NCI-H2196 (cell line): ENCODE measurements around the gene KRT85.

Source experiments
- DNase-seq: peaks from one replicate; lab custom pipeline; 2025; ENCODE audit not compliant: unreplicated experiment; lab: John Stamatoyannopoulos, UW

The KRT85 gene

DNA sequence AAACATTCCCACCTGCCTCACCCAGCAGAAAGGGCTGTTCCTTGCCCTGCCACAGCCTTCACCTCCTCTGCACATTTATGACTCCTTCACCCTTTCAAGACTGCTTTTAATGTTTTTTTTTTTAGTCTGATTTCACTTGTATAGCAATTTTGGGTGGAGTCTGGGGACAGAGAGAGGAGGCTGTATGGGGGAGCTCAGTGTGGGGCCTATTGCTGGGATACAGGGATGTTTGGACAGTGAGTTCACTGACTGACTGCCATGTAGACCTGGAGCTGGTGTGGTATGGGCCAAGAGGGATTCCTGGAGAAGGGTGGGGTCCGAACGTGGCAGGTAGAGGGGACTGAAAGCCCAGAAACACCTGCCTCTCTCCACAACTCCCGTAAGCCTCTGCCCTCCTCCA is 1.9 kb upstream of the KRT85 start:
- DNase-seq, result no peak

DNA sequence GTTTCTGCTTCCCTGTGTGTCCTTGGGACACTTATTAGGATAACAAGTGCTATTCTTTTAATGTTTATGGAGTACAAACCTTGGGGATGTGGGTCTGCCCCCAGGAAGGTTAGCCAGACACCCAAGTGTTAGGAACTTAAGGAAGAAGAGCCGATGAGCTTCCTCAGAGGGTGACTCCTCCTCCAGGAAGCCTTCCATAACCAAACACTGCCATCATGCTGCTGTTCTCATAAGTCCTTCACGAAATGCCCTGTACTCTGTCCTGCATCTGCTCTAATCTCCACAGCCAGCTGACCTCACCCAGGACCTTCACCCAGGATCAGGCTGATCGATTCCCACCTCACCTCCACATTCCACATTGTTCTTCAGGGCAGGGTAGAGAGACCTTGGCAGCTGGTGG is 1.2 kb upstream of the KRT85 start:
- no peak for DNase-seq

DNA sequence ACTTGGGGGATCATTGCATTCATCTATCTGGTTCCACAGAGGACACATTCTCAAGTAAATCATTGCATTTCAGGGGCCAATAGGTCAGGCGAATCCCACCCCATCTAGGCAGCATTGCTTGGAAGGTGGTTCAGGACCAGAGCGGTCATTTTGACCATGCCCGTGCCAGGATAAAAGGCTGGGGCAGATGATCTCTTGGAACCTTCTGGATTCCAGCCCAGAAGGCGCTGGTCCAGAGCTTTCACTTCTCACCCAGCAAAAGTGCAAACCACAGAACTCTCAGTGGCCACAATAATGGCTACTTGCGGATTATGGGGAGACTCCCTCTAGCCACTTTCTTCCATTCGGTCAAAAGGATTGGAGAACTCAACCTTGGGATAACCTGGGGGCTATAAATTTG is 595 bp upstream of the KRT85 start:
- DNase-seq, result no peak

DNA sequence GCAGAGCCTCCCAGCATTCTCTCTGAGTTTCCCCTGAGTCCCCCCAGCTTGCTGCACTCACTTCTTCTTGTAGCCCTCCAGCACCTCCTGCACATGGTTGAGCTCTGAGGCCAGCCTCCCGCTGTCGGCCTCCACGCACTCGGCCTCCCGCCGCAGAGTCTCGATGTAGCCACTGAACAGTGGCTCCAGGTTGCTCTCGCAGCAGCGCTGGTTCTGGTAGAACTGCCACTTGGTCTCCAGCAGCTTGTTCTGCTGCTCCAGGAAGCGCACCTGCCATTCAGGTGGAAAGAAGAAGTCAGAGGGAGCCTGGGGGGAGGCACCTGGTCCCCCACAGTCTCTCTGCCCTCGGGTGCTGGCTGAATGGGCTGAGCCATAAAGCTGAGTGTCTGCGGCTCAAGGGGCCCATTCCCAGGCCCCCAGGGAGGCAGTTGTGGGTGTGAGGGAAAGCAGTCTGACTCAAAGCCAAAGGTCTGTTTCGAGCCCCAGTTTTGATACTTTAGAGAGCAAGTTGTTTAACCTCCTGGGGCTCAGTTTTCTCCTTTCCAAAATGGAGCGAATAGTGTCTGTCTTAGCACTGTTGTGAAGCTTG is 2.3 kb downstream of the KRT85 start:
- no peak for DNase-seq

DNA sequence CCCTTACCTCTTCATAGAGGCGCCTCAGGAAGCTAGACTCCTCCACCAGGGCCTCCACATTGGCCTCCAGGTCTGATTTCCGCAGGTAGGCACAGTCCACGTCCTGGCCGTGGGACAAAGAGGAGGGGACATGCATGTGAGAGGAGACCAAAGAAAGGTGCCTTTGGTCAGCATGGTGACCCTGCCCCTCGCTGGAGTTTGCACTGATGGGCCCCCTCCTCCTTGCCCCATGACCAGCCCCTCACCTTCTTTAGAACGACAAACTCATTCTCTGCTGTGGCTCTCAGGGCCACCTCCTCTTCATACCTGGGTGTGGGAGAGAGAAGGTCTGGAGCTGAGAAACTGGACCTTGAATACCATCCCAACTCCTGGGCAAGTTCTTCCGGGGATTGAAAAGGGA is 3.2 kb downstream of the KRT85 start:
- no peak for DNase-seq

DNA sequence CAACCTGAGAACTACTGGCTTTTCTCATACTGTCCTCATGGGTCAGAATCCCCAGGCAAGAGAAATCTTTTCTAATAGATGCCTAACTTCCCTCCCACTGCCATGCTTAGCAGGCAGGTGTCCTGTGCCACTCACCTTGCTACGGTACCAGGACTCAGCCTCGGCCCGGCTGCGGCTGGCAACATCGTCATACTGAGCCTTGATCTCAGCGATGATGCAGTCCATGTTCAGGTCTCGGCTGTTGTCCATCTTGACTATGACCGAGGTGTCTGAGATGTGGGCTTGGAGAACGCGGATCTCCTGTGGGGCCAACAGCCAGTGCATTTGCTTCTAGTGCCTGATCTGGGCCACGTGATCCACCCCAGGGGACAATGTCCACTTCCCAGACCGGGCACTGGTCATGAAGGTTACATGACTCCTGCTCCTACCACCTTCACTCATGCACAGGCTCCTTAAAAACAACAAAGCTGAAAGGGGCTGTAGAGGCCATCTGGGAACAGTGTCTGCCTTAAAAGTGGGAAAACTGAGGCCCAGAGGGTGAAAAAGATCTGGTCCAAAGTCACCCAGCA is 4.1 kb downstream of the KRT85 start:
- DNase-seq, result no peak

DNA sequence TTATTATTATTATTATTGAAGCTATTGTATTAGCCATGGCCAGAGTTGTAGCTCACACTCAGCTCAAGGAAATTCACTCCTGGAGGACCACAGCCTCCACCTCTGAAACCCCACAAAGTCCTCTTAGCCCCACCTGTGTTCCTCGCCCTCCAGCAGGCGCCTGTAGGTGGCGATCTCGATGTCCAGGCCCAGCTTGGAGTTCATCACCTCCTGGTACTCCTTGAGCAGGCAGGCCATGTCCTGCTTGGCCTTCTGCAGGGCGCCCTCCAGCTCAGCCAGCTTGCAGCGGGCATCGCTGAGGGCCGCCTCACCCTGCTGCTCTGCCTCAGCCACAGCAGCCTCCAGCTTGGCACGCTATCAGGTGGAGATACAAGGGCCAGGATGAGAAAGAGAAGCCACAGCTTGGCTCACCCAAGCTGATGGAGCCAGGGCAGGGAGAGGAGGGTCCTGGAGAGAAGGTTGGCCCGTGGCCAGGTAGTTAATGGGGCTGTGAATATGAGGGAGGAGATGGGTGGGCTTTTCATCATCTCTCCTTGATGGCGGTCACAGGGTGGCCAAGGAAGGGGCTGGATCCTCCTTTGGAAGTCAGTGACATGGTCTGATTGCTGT is 5.1 kb downstream of the KRT85 start:
- DNase-seq, result no peak

DNA sequence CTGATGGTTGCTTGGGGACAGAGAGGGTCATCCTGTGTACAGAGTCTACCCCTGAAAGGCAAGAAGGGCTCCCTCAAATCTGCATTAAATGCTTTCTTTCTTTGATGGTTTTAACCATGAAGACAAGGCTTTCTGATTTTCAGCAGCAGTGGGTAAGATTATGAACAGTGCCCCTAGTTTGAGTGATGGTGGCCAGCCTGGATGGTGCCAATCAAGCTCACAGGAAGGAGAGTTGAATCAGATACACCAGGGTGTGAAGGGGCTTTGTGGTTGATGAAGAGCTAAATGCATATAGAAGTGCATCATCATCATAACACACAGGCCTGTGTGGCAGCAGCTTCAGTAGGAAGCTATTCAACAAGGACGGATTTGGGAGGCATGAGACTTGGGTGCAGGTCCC is 5.7 kb downstream of the KRT85 start:
- no peak for DNase-seq

DNA sequence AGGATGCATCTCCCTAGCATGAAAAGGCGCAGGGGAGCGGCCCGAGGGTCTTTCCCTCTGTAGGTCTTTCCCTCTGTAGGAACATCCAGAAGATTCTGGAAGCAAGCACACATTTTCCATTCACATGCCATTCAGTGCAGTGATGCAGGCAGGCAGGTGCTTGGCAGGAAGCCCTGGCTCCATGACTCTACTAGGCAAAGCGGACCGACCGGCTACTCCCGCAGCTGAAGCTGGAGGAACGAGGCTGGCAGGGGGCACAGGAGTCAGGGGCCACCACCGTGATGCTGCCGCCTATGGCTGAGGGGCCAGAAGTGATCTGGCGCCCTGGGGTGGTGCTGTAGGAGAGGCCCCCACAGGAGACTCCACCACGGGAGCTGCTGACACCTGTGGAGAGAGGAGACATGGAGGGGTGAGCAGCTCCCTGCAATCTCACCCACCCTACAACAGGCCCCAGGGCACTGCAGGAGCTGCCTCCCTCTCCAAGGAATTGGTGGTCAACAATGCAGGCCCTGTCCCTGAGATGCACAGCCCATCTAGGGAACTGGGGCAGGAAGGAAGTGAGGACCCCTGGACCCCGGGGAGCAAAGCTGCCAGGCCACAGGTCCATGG is 6.5 kb downstream of the KRT85 start:
- DNase-seq, result no peak

DNA sequence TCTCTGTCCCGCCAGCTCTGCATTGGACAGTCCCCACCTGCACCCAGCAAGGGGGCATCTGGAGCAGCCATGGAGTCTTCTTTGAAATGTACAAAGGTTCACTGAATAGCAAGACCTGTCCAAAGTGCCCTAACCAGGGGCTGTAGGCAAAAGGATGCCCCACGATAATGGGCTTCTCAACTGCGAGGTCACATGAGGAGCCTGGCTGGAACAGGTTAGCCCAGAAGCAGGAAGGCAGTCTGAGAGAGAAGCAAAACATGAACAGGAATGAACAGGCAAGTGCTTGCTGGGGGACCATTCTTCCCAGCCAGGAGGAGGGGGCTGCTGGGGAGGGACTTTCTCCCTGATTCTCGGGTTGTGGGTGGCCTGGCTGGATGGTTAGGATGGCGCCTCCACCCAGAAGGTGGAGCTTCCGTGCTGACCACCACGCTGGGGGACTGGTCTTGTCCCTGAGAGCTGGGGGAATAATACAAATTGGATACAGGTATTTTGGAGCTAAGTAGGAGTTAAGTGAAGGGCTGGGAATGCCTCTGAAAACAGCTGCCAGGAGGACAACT is 7.1 kb downstream of the KRT85 start:
- DNase-seq, result no peak

DNA sequence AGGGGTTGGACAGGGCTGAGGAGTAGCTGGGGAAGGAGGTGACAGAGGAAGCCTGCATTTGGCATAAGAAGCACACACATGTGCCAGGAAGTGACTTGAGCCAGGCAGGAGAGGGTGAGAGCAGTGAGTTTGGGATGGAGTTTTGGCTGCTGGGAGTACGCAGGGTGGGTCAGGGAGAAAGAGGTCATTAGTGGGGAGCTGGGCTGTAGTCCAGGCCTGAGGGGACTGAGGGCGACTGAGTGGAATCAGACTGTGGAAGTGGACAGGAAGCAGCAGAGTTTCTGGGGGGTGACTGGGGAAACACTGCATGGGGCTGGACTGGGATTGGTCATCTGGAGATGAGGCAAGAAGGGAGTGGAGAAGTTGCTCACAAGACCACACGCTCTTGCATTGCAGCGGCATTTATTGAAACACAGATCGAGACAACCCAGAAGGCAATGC is 7.6 kb downstream of the KRT85 start:
- no peak for DNase-seq

DNA sequence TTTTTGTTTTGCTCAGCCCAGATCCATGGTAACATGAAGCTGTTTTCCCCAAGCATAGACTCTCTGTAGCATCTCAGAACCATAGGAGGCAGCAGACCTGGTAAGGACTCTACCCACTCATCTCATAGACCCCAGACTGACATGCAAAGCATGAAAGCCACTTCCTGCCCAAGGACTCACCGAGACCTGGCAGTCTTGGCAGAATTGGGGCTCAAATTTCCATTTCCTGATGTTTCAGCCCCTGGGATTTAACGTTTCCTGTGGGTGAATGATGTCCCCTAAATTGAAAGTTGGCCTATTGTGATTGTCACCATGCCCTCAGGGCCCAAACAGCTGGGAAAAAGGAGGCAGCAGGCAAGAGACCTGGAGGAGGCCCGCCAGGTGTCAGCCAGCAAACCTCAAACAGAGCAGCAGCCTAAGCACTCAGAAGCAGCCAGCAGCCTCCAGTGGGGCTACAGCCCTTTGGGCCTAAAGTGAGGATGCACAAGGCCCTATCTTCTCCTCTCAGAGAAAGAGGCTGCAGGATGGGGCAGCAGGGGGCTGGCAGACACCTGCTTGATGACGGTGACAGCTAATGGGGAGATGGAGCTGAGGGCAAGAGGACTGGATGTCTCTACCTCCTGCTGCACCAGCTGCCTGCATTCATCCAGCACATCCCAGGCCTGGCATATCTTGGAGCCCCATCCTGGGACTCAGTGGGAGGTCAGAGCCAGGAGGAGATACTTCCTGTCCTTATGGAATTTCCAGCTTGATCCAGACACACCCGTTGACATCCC is 8.5 kb downstream of the KRT85 start:
- no peak for DNase-seq

DNA sequence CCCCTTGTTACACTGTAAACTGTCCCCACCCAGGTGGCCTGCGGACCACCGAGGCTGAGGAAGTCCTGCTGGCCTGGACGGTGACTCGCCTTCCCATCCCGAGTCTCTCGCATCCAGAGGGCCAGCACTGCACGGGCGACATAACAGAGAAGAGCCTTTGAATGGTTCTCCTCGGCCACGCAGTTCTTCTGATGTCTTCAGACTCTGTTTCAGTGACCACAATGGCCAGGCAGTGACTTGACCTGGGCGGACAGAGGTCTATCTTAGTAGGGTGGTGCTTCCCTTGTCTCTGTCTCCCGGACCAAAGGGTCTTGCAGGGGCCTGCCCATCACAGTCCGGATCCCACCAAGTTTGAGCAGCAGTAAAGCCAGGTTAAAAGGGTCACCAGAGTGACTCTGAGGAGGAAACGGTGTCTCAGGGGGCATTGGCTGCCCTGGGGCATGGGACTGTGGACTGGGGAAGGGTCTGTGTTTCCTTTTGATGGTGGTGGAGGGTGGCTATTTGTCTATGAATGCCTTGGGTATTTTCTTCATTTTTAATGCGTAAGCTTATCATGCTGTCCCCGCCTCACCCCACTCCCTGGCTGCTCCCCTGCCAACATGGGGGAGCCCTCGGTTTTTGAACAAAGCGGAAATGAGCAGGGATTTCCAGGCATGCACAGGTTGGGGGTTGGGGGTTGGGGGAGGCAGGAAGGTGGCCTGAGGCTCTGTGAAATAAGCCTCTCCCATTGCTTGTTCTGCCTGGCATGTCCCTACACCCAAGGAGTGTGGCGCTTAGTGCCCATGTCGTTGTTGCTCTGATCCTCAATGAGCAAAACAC is 10.3 kb downstream of the KRT85 start:
- no peak for DNase-seq

DNA sequence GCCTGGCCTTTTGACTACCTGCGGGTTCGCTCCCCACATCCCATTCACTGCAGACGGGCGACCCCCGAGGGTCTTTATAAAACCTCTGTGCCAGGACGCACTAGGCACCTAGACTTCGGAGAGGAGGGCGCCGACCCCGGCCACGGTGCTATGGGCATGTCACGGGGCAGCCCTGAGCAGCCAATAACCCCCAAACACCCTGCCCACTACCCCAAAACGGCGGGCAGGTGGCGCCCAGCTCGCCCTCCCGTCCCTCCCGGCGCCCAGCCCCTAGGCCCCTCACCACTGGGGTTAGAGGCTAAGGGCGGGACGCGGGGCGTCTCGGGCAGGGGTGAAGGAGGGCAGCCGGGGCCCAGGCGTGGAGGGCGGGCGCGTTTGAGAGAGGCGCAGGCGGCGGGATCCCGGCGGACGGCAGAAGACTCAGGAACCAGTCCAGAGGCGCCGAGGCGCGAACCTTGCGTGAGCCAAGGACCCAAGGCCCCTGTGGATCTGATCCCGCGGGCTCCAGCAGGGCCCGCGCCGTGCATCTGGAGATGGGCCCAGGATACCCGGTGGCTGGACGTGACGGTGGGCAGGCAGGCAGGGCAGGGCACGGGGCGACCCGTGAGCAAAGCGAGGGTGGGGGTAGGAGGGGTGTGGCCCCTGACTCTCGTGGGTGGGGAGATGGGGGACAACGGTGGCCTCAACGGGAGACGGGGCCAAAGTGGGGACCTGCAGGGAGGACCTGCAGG is 11.1 kb downstream of the KRT85 start:
- DNase-seq, result no peak

DNA sequence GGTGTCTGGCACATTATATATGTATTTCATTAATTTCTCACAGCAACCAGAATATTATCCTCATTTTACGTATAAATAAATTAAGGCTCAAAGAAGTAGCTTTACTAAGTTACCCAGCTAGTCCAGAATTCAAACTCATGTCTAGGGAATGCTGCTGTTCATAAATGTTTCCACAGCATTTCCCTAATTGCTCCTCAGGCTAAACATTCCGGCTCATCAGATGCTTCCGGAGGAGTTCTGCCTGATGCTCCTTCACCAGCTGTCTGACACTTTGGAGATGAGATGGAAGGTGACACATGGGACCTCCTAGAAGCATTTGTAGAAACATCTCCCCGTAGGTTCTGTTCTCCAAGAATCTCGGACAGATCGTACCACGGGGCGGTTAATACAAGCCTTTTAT is 12.1 kb downstream of the KRT85 start:
- no peak for DNase-seq

DNA sequence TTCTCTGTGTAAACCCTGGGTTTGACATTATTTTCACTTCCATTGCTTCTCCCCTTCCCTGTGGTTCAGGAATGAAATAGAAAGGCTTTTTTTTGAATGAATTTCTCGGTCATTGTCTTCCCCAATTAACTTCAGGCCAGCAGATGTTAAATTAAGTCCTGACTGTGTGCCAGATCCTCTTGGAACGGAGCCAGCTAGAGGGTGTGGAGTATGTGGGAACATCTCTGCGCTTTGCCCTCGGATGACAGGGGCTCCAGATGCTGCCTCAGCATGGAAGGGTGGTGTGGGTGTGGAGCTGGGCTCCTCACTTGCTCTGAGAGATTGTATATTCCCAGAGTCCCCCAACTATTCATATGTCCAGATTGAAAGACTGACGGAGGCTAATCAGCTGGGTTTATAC is 13.1 kb downstream of the KRT85 start:
- DNase-seq, result peak; percentile 20

DNA sequence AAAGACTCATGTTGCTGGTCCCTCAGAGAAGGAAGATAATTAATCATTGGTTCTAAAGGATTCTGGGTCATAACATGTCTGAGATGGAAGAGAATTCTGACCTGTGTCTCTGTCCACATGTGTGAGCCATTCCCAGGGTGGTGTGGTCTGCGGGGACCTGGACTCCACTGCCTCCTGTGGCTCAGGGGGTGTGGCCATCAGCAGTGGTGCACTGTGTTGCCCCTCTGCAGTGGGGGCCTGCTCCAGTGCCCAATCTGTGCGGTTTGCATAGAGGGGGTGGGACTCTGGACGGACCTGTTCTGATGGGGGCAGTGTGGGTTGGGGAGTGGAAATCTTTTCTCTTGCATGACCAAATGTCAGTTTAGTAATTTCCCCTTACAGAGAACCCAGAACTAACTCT is 13.5 kb downstream of the KRT85 start:
- no peak for DNase-seq

DNA sequence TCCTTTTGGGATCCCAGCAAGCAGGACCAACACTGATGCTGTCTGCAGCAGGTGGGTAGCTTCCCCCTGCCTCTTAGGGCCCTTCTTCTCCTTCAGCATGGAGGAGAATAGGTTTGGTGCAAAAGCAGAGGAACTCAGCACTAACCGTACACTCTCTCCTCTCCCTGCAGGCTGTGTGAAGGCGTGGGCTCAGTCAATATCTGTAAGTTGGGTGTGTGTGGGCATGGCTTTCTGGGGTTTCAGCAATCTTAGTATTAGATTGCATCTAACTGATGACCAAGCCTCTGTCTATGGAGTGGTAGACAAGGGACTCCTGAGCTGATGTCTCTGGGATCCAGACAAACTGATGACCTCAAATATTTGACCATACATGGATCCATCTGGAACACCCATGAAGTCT is 14.3 kb downstream of the KRT85 start:
- DNase-seq, result no peak

DNA sequence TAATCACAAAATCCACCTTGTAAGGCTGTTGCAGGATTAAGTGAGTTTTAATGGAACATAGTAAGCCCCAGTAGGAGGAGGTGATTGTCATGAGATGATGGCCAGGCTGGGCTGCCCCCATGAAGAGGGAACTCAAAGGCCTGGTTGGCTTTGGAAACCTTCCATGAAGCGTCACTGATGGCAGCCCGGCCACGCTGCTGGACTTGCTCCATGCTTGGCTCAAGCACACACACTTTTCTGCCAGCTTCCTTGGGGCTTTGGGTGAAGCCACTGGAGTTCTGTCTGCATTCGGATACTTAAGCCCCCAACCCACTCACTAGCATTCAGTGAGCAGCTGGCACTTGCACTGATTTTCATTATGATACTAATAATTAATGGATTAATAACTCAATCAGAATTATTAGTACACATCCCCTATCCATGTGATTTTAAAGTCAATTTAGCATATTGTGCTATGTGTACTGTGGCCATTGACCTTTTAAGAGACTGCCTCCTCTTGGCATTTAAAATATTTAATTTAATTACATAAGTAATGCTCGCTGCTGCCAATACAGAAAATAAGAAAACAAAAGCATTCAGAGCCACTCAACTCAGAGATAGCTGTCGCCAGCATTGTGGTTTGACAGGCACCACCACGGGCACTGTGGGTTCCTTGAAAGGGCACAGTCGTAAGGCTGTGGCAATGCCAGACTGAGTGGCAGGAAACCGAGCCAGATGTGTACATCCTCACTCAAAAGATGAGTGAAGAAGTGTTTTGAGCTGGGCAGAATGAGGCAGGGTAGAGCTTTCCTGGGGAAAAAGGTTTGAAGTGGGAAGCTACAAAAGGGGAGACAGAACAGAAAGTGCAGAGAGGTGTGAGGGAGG is 15.9 kb downstream of the KRT85 start:
- DNase-seq, result no peak
